Rectal smooth muscle tissue (tissue), 1 donor: ENCODE data around the gene PIAS1.

Experiments used
- H3K27ac ChIP-seq: one replicate; pipeline ENCODE4 v1.7.0; 2013; ENCODE audit warnings: low read depth, low read length, inconsistent platforms
- H3K27me3 ChIP-seq: one replicate; pipeline ENCODE4 v1.7.0; 2013; ENCODE audit warnings: low read length; ENCODE audit not compliant: control insufficient read depth, insufficient read depth
- H3K36me3 ChIP-seq: one replicate; pipeline ENCODE4 v1.7.0; 2013; ENCODE audit warnings: low read length; ENCODE audit not compliant: control insufficient read depth, insufficient read depth
- H3K4me1 ChIP-seq: one replicate; pipeline ENCODE4 v1.7.0; 2013; ENCODE audit warnings: low read length; ENCODE audit not compliant: control insufficient read depth, insufficient read depth
- H3K4me3 ChIP-seq: one replicate; pipeline ENCODE4 v1.7.0; 2013; ENCODE audit warnings: low read length
- H3K9ac ChIP-seq: one replicate; pipeline ENCODE4 v1.7.0; 2013; ENCODE audit warnings: low read length

Gene PIAS1

GRCh38 chr15:68177742-68178141 is 123.6 kb downstream of the PIAS1 start:
- H3K36me3 ChIP-seq = peaks cover 13% of the 10 kb centered on the region
- no peak overlapping the region for H3K9ac ChIP-seq
- H3K4me3 ChIP-seq = no peak overlapping the region
- H3K27ac ChIP-seq = peak overlapping the region; percentile 75
- H3K27me3 ChIP-seq = no peaks in the 10 kb centered on the region
- peaks cover 4% of the 10 kb centered on the region for H3K4me1 ChIP-seq

- Histone ChIP-seq H3K4me3 (no peak overlapping the region), H3K9ac (no peak overlapping the region), H3K27me3 (no peaks in the 10 kb centered on the region), H3K36me3 (peaks cover 15% of the 10 kb centered on the region), H3K27ac (no peak overlapping the region), H3K4me1 (peaks cover 15% of the 10 kb centered on the region)
These were observed 129.7 kb downstream of the PIAS1 start for GRCh38 chr15:68183616-68184315.

GRCh38 chr15:68184616-68185480 is 130.7 kb downstream of the PIAS1 start:
- no peak overlapping the region for H3K27ac ChIP-seq
- peaks cover 16% of the 10 kb centered on the region for H3K4me1 ChIP-seq
- H3K36me3 ChIP-seq = peaks cover 12% of the 10 kb centered on the region
- H3K27me3 ChIP-seq = no peaks in the 10 kb centered on the region
- H3K4me3 ChIP-seq = no peak overlapping the region
- H3K9ac ChIP-seq = no peak overlapping the region

GRCh38 chr15:68186671-68187397 is 132.7 kb downstream of the PIAS1 start:
- Histone ChIP-seq H3K9ac (no peak overlapping the region), H3K27ac (peak overlapping the region; percentile 82)

GRCh38 chr15:68187559-68187958 is 133.4 kb downstream of the PIAS1 start:
- Histone ChIP-seq H3K27me3 (no peaks in the 10 kb centered on the region), H3K27ac (peak overlapping the region; percentile 82), H3K4me1 (peaks cover 20% of the 10 kb centered on the region), H3K36me3 (peaks cover 10% of the 10 kb centered on the region), H3K4me3 (peak overlapping the region; percentile 23), H3K9ac (no peak overlapping the region)

More at GRCh38 chr15:68186671-68187397, 132.7 kb downstream of the PIAS1 start:
- no peaks in the 10 kb centered on the region for H3K27me3 ChIP-seq
- H3K4me3 ChIP-seq = no peak overlapping the region
- peaks cover 12% of the 10 kb centered on the region for H3K36me3 ChIP-seq
- peaks cover 20% of the 10 kb centered on the region for H3K4me1 ChIP-seq

GRCh38 chr15:68188647-68189046 is 134.5 kb downstream of the PIAS1 start:
- H3K27me3 ChIP-seq = no peaks in the 10 kb centered on the region
- no peak overlapping the region for H3K4me3 ChIP-seq
- peaks cover 8% of the 10 kb centered on the region for H3K36me3 ChIP-seq
- peaks cover 20% of the 10 kb centered on the region for H3K4me1 ChIP-seq
- peak overlapping the region; percentile 82 for H3K27ac ChIP-seq
- no peak overlapping the region for H3K9ac ChIP-seq

GRCh38 chr15:68190048-68190447 is 135.9 kb downstream of the PIAS1 start:
- Histone ChIP-seq H3K27ac (no peak overlapping the region), H3K9ac (no peak overlapping the region), H3K4me1 (peaks cover 20% of the 10 kb centered on the region), H3K36me3 (peaks cover 4% of the 10 kb centered on the region), H3K4me3 (no peak overlapping the region), H3K27me3 (no peaks in the 10 kb centered on the region)

GRCh38 chr15:68191555-68191954 is 137.4 kb downstream of the PIAS1 start:
- Histone ChIP-seq H3K36me3 (peaks cover 4% of the 10 kb centered on the region), H3K27me3 (no peaks in the 10 kb centered on the region), H3K4me1 (peaks cover 19% of the 10 kb centered on the region), H3K4me3 (no peak overlapping the region), H3K9ac (no peak overlapping the region), H3K27ac (no peak overlapping the region)

GRCh38 chr15:68192117-68192516 is 138.0 kb downstream of the PIAS1 start:
- Histone ChIP-seq H3K4me3 (no peak overlapping the region), H3K9ac (no peak overlapping the region), H3K36me3 (peaks cover 4% of the 10 kb centered on the region), H3K4me1 (peaks cover 13% of the 10 kb centered on the region), H3K27ac (no peak overlapping the region), H3K27me3 (no peaks in the 10 kb centered on the region)

GRCh38 chr15:68192804-68193486 is 138.8 kb downstream of the PIAS1 start:
- Histone ChIP-seq H3K4me1 (peaks cover 13% of the 10 kb centered on the region), H3K9ac (no peak overlapping the region)

GRCh38 chr15:68195336-68196112 is 141.4 kb downstream of the PIAS1 start:
- no peak overlapping the region for H3K4me3 ChIP-seq
- H3K36me3 ChIP-seq = peaks cover 4% of the 10 kb centered on the region
- H3K9ac ChIP-seq = no peak overlapping the region
- H3K27ac ChIP-seq = no peak overlapping the region
- H3K4me1 ChIP-seq = peaks cover 6% of the 10 kb centered on the region
- H3K27me3 ChIP-seq = no peaks in the 10 kb centered on the region

More at GRCh38 chr15:68192804-68193486, 138.8 kb downstream of the PIAS1 start:
- Histone ChIP-seq H3K27me3 (no peaks in the 10 kb centered on the region), H3K4me3 (no peak overlapping the region), H3K36me3 (peaks cover 4% of the 10 kb centered on the region), H3K27ac (no peak overlapping the region)
